H1 (cell line): Measurements from ENCODE around the gene ATP6V1E1. TPM values are rescaled to one million over a fixed set of nuclear protein-coding genes. Genes with fewer than 3 reads are reported as not detected.

Source experiments
- CTCF ChIA-PET: fragments of 300-600 bp; sonication (Branson Sonifier 250); formaldehyde crosslinking; loops from one replicate; lab custom pipeline; 2021; ENCODE audit not compliant: partially characterized antibody; lab: Charles Lee
- POLR2A ChIA-PET: fragments of 300-600 bp; sonication (Branson Sonifier 250); formaldehyde crosslinking; loops from one replicate; lab custom pipeline; 2021; ENCODE audit warnings: inconsistent platforms; ENCODE audit not compliant: partially characterized antibody; lab: Charles Lee
- DNase-seq, 2 experiments: peaks; one replicate each; pipeline versions ENCODE4 v3.0.0 to v3.0.0-alpha.2; 2010 to 2022; ENCODE audit warnings: low spot score in 2 of 2, low read depth in 1 of 2, mixed read lengths in 1 of 2
- FAIRE-seq: peaks from 2 replicates; lab custom pipeline; 2011; peaks lifted over from hg19 to GRCh38; lab: Jason Lieb, UNC
- H2AFZ ChIP-seq: 2 replicates; pipeline ENCODE4 v1.8.1; 2012; ENCODE audit warnings: low read length, inconsistent platforms
- H2AK5ac ChIP-seq: 2 replicates; pipeline ENCODE4 v1.6.1; 2013; ENCODE audit warnings: low read depth, low read length
- H2BK120ac ChIP-seq: replicated peaks from 2 replicates; pipeline ENCODE3; 2013; ENCODE audit warnings: low read depth, low read length, inconsistent platforms
- H2BK12ac ChIP-seq: 2 replicates; pipeline ENCODE4 v1.6.1; 2013; ENCODE audit warnings: low read depth, low read length
- H2BK15ac ChIP-seq: 2 replicates; pipeline ENCODE4 v1.6.1; 2013; ENCODE audit warnings: low read length
- H2BK20ac ChIP-seq: 2 replicates; pipeline ENCODE4 v1.6.1; 2013; ENCODE audit warnings: low read length
- H2BK5ac ChIP-seq: 2 replicates; pipeline ENCODE4 v1.6.1; 2013; ENCODE audit warnings: low read depth, low read length
- H3K14ac ChIP-seq: 2 replicates; pipeline ENCODE4 v1.6.1; 2013; ENCODE audit warnings: inconsistent platforms; ENCODE audit not compliant: insufficient read length
- H3K18ac ChIP-seq: 2 replicates; pipeline ENCODE4 v1.6.1; 2013; ENCODE audit warnings: low read length; ENCODE audit errors: extremely low read depth
- H3K23ac ChIP-seq: 2 replicates; pipeline ENCODE4 v1.6.1; 2013; ENCODE audit warnings: inconsistent platforms; ENCODE audit not compliant: insufficient read length
- H3K23me2 ChIP-seq: 2 replicates; pipeline ENCODE4 v1.6.1; 2013; ENCODE audit warnings: low read depth, low read length
- H3K27ac ChIP-seq: 2 replicates; pipeline ENCODE4 v1.6.1; 2011; ENCODE audit warnings: low read depth, low read length, inconsistent platforms
- H3K27me3 ChIP-seq, 4 experiments: replicated peaks in 1 of 4; 1 replicate in 1 of 4; 2 replicates in 3 of 4; pipeline versions ENCODE4 v1.6.1 to v1.8.1; 2011 to 2013; ENCODE audit warnings: low read length in 3 of 4, mild to moderate bottlenecking in 3 of 4, inconsistent platforms in 2 of 4, mixed read lengths in 2 of 4, moderate library complexity in 1 of 4; ENCODE audit not compliant: control insufficient read depth in 3 of 4, insufficient read depth in 3 of 4; ENCODE audit errors: extremely low read depth in 1 of 4
- H3K36me3 ChIP-seq, 4 experiments: 2 replicates each; pipeline versions ENCODE4 v1.6.1 to v1.8.1; 2011 to 2013; ENCODE audit warnings: mild to moderate bottlenecking in 4 of 4, low read length in 3 of 4, moderate library complexity in 2 of 4, control low read depth in 1 of 4, inconsistent platforms in 1 of 4; ENCODE audit not compliant: insufficient read depth in 4 of 4, control insufficient read depth in 2 of 4
- H3K4ac ChIP-seq: replicated peaks from 2 replicates; pipeline ENCODE3; 2013; ENCODE audit warnings: low read length, low read depth, mixed read lengths, inconsistent platforms; ENCODE audit not compliant: insufficient read length
- H3K4me1 ChIP-seq, 4 experiments: replicated peaks in 1 of 4; 1 replicate in 1 of 4; 2 replicates in 3 of 4; pipeline versions ENCODE4 v1.6.1 to v1.8.1; 2011 to 2013; ENCODE audit warnings: low read length in 3 of 4, inconsistent platforms in 2 of 4, mixed read lengths in 1 of 4; ENCODE audit not compliant: insufficient read depth in 4 of 4, control insufficient read depth in 3 of 4
- H3K4me2 ChIP-seq, 2 experiments: 2 replicates each; pipeline versions ENCODE4 v1.6.1 to v1.8.1; 2011 to 2013; ENCODE audit warnings: low read depth in 2 of 2, low read length in 2 of 2, control low read depth in 1 of 2, inconsistent platforms in 1 of 2, mild to moderate bottlenecking in 1 of 2; ENCODE audit not compliant: insufficient read depth in 1 of 2
- H3K4me3 ChIP-seq, 4 experiments: fragments of 200-600, 300-600 bp in 1 of 4; sonication (generic), shearing (Covaris generic), sonication (Bioruptor Twin) in 1 of 4; 2 replicates each; pipeline versions ENCODE4 v1.5.1 to v1.8.1; 2011 to 2016; ENCODE audit warnings: low read length in 4 of 4, low read depth in 3 of 4, control low read depth in 2 of 4, inconsistent platforms in 2 of 4, mild to moderate bottlenecking in 2 of 4, mixed read lengths in 1 of 4, moderate library complexity in 1 of 4; ENCODE audit not compliant: insufficient read depth in 2 of 4; ENCODE audit errors: extremely low read depth in 1 of 4
- H3K56ac ChIP-seq: replicated peaks from 2 replicates; pipeline ENCODE3; 2013; ENCODE audit warnings: low read depth, mild to moderate bottlenecking, mixed read lengths, low read length, inconsistent platforms; ENCODE audit not compliant: insufficient read length
- H3K79me1 ChIP-seq: 2 replicates; pipeline ENCODE4 v1.6.1; 2013; ENCODE audit warnings: low read depth, low read length, control low read depth
- H3K79me2 ChIP-seq, 2 experiments: 2 replicates each; pipeline versions ENCODE4 v1.6.1 to v1.8.1; 2012 to 2013; ENCODE audit warnings: low read length in 2 of 2, mild to moderate bottlenecking in 2 of 2, inconsistent platforms in 1 of 2; ENCODE audit not compliant: insufficient read depth in 2 of 2, control insufficient read depth in 1 of 2
- H3K9ac ChIP-seq, 4 experiments: replicated peaks in 1 of 4; 1 replicate in 1 of 4; 2 replicates in 3 of 4; pipeline versions ENCODE4 v1.6.1 to v1.8.1; 2011 to 2013; ENCODE audit warnings: low read depth in 3 of 4, low read length in 3 of 4, control low read depth in 2 of 4, mild to moderate bottlenecking in 2 of 4, moderate library complexity in 2 of 4, inconsistent platforms in 1 of 4; ENCODE audit errors: extremely low read depth in 1 of 4
- H3K9me3 ChIP-seq, 2 experiments: 2 replicates each; pipeline versions ENCODE4 v1.6.1 to v1.8.1; 2012 to 2013; ENCODE audit warnings: mild to moderate bottlenecking in 2 of 2, moderate library complexity in 2 of 2, control low read depth in 1 of 2, inconsistent platforms in 1 of 2, low read depth in 1 of 2, low read length in 1 of 2, mixed read lengths in 1 of 2; ENCODE audit not compliant: insufficient read depth in 2 of 2
- H4K20me1 ChIP-seq, 2 experiments: replicated peaks in 1 of 2; 2 replicates each; pipeline versions ENCODE3 to v1.8.1; 2011 to 2013; ENCODE audit warnings: inconsistent platforms in 2 of 2, low read length in 2 of 2, mild to moderate bottlenecking in 1 of 2; ENCODE audit not compliant: insufficient read depth in 2 of 2, control insufficient read depth in 1 of 2
- H4K5ac ChIP-seq: 2 replicates; pipeline ENCODE4 v1.6.1; 2013; ENCODE audit warnings: low read length, low read depth, mixed read lengths, inconsistent platforms; ENCODE audit not compliant: insufficient read length
- H4K8ac ChIP-seq: 2 replicates; pipeline ENCODE4 v1.8.0; 2013; ENCODE audit warnings: mild to moderate bottlenecking, moderate library complexity, low read length, inconsistent platforms; ENCODE audit not compliant: insufficient read depth; ENCODE audit errors: extremely low read depth
- H4K91ac ChIP-seq: replicated peaks from 2 replicates; pipeline ENCODE3; 2013; ENCODE audit warnings: low read length, mixed read lengths, inconsistent platforms; ENCODE audit not compliant: insufficient read length
- POLR2A ChIP-seq, 2 experiments: IDR thresholded peaks; 1 replicate in 1 of 2; 2 replicates in 1 of 2; pipeline ENCODE4 v1.6.1; 2011; ENCODE audit warnings: low read depth in 2 of 2, low read length in 2 of 2, mild to moderate bottlenecking in 2 of 2; ENCODE audit errors: control extremely low read depth in 1 of 2
- RAD21 ChIP-seq, 2 experiments: IDR thresholded peaks in 1 of 2; conservative IDR thresholded peaks in 1 of 2; 2 replicates each; pipeline ENCODE4 v1.6.1; 2011; ENCODE audit warnings: low read depth in 2 of 2, low read length in 2 of 2, improper control_type of control experiment in 1 of 2, inconsistent platforms in 1 of 2, mild to moderate bottlenecking in 1 of 2, moderate library complexity in 1 of 2
- RXRA ChIP-seq: IDR thresholded peaks from 2 replicates; pipeline ENCODE4 v1.6.1; 2011; ENCODE audit warnings: low read depth, mild to moderate bottlenecking, low read length, moderate library complexity; ENCODE audit not compliant: insufficient read depth
- SIX5 ChIP-seq: IDR thresholded peaks from 2 replicates; pipeline ENCODE4 v1.6.1; 2011; ENCODE audit warnings: mild to moderate bottlenecking, low read depth, low read length
- SRF ChIP-seq: IDR thresholded peaks from 2 replicates; pipeline ENCODE4 v1.6.1; 2011; ENCODE audit warnings: mild to moderate bottlenecking, low read depth, low read length, moderate library complexity
- TCF12 ChIP-seq: IDR thresholded peaks from 2 replicates; pipeline ENCODE4 v1.6.1; 2011; ENCODE audit warnings: low read depth, mild to moderate bottlenecking, low read length
- ZNF274 ChIP-seq: IDR thresholded peaks from 2 replicates; pipeline ENCODE4 v1.7.0; 2012; ENCODE audit warnings: low read length, borderline replicate concordance; ENCODE audit errors: extremely low read depth
- WGBS, 2 experiments: shearing (Covaris generic) in 1 of 2; methylation state at CpG; one replicate each; pipeline versions ENCODE4 v1.1.6 to v1.1.7; 2013 to 2015; ENCODE audit warnings: low lambda C conversion rate in 2 of 2, mixed read lengths in 2 of 2, inconsistent platforms in 1 of 2, low coverage in 1 of 2, missing lambda C conversion rate in 1 of 2; ENCODE audit not compliant: insufficient replicate concordance in 2 of 2, insufficient coverage in 1 of 2, insufficient read length in 1 of 2; ENCODE audit errors: extremely low coverage in 1 of 2, missing lambda C conversion rate in 1 of 2; 5-methylcytosine and 5-hydroxymethylcytosine counted together
- polyA plus RNA-seq, 7 experiments: library from polyadenylated mRNA; depleted of rRNA in 3 of 7; stranded (reverse) in 5 of 7; unstranded in 2 of 7; fragments of >200 nt in 5 of 7; fragments of 200-250 nt in 2 of 7; gene quantifications; 1 replicate in 5 of 7; 2 replicates in 1 of 7; 4 replicates in 1 of 7; pipeline versions ENCODE4 v1.2.1 to v1.2.3, GENCODE V29; 2011 to 2013; ENCODE audit warnings: missing spikeins in 2 of 7, mixed read lengths in 2 of 7
- total RNA-seq: library from RNA; stranded (reverse); fragmentation: NEBNext Ultra II Directional; extraction: Animal tissue kit (Norgen Biotek cat#: 25700); gene quantifications from 2 replicates; pipeline ENCODE4 v1.2.1, GENCODE V29; 2021
- TF ChIP-seq, protein P1 (sequence below), 3 experiments: IDR thresholded peaks; 1 replicate in 2 of 3; 2 replicates in 1 of 3; pipeline versions ENCODE4 v1.5.1 to v1.6.1; 2011; ENCODE audit warnings: low read length in 3 of 3, mild to moderate bottlenecking in 3 of 3, inconsistent platforms in 2 of 3, low read depth in 1 of 3, moderate library complexity in 1 of 3; ENCODE audit not compliant: insufficient read depth in 1 of 3; ENCODE audit errors: control extremely low read depth in 1 of 3
- TF ChIP-seq, protein P2 (sequence below): IDR thresholded peaks from 2 replicates; pipeline ENCODE4 v1.6.1; 2012; ENCODE audit warnings: inconsistent platforms

ATP6V1E1 gene
- total and polyA plus RNA-seq, 2 of the 8 experiments (the other 6 are each of a cell fraction or from before 2014, with no cell fraction given) = 80.4 to 88.1 TPM

DNA sequence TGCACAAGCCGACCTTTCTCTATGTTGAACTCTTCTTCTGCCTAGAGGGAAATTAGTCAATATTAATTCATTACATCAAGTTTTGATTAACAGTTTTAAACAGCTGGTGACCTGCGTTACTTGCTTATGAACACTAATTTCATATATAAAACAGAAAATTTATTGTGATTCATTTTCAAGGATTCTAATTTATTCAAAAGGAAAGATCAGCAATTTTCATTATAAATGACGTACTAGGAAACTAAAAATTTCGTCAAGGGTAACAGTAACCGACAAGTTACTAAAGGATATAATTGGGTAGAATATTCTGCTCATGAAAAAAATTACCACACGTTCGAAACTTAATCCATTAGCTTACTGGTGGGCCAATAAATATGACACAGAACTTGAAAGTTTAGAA lies 15.3 kb downstream of the ATP6V1E1 start:
- DNase-seq = no peak
- ChIA-PET CTCF (interaction anchor here (1.4 kb wide), 1 partner anchor 55 kb away, joined by 5 read pairs; no protein-coding TSS in a partner anchor), POLR2A (interaction anchor here (1.6 kb wide), 1 partner anchor 11 kb away, joined by 3 read pairs; no protein-coding TSS in a partner anchor)
- no peaks in the 10 kb centered on the region for H3K23me2 ChIP-seq
- no peak overlapping the region for H2BK15ac ChIP-seq
- no peaks in the 10 kb centered on the region for H3K4me1 ChIP-seq
- no peak overlapping the region for H4K8ac ChIP-seq
- H3K14ac ChIP-seq = no peak overlapping the region
- no peak overlapping the region for H2BK5ac ChIP-seq
- no peaks in the 10 kb centered on the region for H3K27me3 ChIP-seq
- H3K18ac ChIP-seq = no peak overlapping the region
- H2AFZ ChIP-seq = no peak overlapping the region
- no peak overlapping the region for H3K4ac ChIP-seq
- H3K9me3 ChIP-seq = no peaks in the 10 kb centered on the region
- no peak overlapping the region for H3K27ac ChIP-seq
- H3K56ac ChIP-seq = no peak overlapping the region
- FAIRE-seq = no peak
- WGBS, 2 experiments = 89% methylated on average over 7 of the region's 7 CpGs; no CpG with 5 or more reads in 1 of the 2 experiments
- no peak overlapping the region for H3K4me2 ChIP-seq
- no peak overlapping the region for H3K4me3 ChIP-seq
- peaks cover 11 to 38% (median 21%) of the 10 kb centered on the region in 4 experiments for H3K36me3 ChIP-seq
- H2BK20ac ChIP-seq = no peak overlapping the region
- no peak overlapping the region for H2BK12ac ChIP-seq
- H3K79me2 ChIP-seq = no peaks in the 10 kb centered on the region
- no peak overlapping the region for H4K5ac ChIP-seq
- H3K79me1 ChIP-seq = no peaks in the 10 kb centered on the region
- no peak overlapping the region for H4K91ac ChIP-seq
- H3K23ac ChIP-seq = no peak overlapping the region
- no peak overlapping the region for H2AK5ac ChIP-seq
- no peak overlapping the region for H2BK120ac ChIP-seq
- no peak overlapping the region for H3K9ac ChIP-seq
- no peaks in the 10 kb centered on the region for H4K20me1 ChIP-seq
- TF ChIP-seq POLR2A (IDR thresholded peaks at IDR 0.05; ENCODE audit: control extremely low read depth in 1 of 2, low read depth in 2 of 2, low read length in 2 of 2) (no peak), RXRA (no peak), TCF12 (no peak), RAD21 (IDR thresholded peaks at IDR 0.05 in 1 of 2, conservative IDR thresholded peaks at IDR 0.05 in 1 of 2; ENCODE audit: low read depth in 2 of 2, low read length in 2 of 2) (no peak), ZNF274 (no peak), SRF (no peak), SIX5 (no peak)
- TF ChIP-seq, protein P1, sequence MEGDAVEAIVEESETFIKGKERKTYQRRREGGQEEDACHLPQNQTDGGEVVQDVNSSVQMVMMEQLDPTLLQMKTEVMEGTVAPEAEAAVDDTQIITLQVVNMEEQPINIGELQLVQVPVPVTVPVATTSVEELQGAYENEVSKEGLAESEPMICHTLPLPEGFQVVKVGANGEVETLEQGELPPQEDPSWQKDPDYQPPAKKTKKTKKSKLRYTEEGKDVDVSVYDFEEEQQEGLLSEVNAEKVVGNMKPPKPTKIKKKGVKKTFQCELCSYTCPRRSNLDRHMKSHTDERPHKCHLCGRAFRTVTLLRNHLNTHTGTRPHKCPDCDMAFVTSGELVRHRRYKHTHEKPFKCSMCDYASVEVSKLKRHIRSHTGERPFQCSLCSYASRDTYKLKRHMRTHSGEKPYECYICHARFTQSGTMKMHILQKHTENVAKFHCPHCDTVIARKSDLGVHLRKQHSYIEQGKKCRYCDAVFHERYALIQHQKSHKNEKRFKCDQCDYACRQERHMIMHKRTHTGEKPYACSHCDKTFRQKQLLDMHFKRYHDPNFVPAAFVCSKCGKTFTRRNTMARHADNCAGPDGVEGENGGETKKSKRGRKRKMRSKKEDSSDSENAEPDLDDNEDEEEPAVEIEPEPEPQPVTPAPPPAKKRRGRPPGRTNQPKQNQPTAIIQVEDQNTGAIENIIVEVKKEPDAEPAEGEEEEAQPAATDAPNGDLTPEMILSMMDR (IDR thresholded peaks at IDR 0.05; ENCODE audit: control extremely low read depth in 1 of 3, insufficient read depth in 1 of 3, low read depth in 1 of 3, low read length in 3 of 3) = no peak
- TF ChIP-seq, protein P2, sequence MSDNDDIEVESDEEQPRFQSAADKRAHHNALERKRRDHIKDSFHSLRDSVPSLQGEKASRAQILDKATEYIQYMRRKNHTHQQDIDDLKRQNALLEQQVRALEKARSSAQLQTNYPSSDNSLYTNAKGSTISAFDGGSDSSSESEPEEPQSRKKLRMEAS = no peak
